HUES6 (cell line): ENCODE measurements around the gene PRR20C.
"Not testable (repeated sequence)": the region's sequence is repeated elsewhere in the genome, so short reads cannot be mapped to it uniquely, and the experiment has no call there.

Experiments used
- H3K27ac ChIP-seq: 2 replicates; pipeline ENCODE4 v1.7.0; 2013; ENCODE audit warnings: low read depth, mild to moderate bottlenecking, low read length, inconsistent platforms
- H3K27me3 ChIP-seq: 2 replicates; pipeline ENCODE4 v1.6.1; 2013; ENCODE audit warnings: low read length; ENCODE audit not compliant: control insufficient read depth, insufficient read depth
- H3K36me3 ChIP-seq: 2 replicates; pipeline ENCODE4 v1.6.1; 2013; ENCODE audit warnings: low read length; ENCODE audit not compliant: control insufficient read depth, insufficient read depth
- H3K4me1 ChIP-seq: 2 replicates; pipeline ENCODE4 v1.6.1; 2013; ENCODE audit warnings: low read length; ENCODE audit not compliant: control insufficient read depth, insufficient read depth
- H3K4me3 ChIP-seq: 2 replicates; pipeline ENCODE4 v1.5.1; 2013; ENCODE audit warnings: low read depth, low read length
- H3K9ac ChIP-seq: one replicate; pipeline ENCODE4 v1.6.1; 2013; ENCODE audit warnings: mild to moderate bottlenecking, low read length
- H3K9me3 ChIP-seq: 2 replicates; pipeline ENCODE4 v1.6.1; 2013; ENCODE audit warnings: low read depth, low read length; ENCODE audit not compliant: control insufficient read depth, insufficient read depth

PRR20C gene

DNA sequence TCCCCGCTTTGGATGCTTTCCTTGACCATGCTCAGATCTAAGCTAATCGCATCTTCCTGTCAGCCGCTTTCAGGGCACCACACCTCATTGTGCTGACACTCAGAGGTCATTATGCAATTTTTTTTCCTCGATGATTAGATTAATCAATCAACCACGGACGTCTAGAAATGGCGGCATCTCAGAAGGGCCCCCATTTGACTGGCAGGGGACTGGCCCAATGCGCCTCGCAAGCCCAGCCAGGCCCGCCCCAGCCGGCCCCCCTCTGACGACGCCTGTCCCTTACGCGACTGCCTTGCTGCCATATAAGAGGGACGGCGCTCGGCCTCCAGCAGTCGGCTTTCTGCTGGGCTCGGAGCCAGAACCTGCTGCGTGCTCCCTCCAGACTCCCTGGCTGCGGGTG, 6.5 kb downstream of the PRR20C start, which contains the start of gene PRR20D:
Gene PRR20D (plus strand): TSS at position 301 of the 400 bp plus-strand sequence. CDS start 387 bp downstream, outside the sequence.
- not testable (repeated sequence) for H3K4me1 ChIP-seq, H3K36me3 ChIP-seq, H3K4me3 ChIP-seq, H3K9me3 ChIP-seq, H3K27me3 ChIP-seq, H3K9ac ChIP-seq, H3K27ac ChIP-seq

DNA sequence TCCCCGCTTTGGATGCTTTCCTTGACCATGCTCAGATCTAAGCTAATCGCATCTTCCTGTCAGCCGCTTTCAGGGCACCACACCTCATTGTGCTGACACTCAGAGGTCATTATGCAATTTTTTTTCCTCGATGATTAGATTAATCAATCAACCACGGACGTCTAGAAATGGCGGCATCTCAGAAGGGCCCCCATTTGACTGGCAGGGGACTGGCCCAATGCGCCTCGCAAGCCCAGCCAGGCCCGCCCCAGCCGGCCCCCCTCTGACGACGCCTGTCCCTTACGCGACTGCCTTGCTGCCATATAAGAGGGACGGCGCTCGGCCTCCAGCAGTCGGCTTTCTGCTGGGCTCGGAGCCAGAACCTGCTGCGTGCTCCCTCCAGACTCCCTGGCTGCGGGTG, 13.0 kb downstream of the PRR20C start, which contains the start of gene PRR20E:
Gene PRR20E (plus strand): TSS at position 301 of the 400 bp plus-strand sequence. CDS start 387 bp downstream, outside the sequence.
- H3K4me1 ChIP-seq, H3K27me3 ChIP-seq, H3K4me3 ChIP-seq, H3K27ac ChIP-seq, H3K36me3 ChIP-seq, H3K9me3 ChIP-seq, H3K9ac ChIP-seq: not testable (repeated sequence)

DNA sequence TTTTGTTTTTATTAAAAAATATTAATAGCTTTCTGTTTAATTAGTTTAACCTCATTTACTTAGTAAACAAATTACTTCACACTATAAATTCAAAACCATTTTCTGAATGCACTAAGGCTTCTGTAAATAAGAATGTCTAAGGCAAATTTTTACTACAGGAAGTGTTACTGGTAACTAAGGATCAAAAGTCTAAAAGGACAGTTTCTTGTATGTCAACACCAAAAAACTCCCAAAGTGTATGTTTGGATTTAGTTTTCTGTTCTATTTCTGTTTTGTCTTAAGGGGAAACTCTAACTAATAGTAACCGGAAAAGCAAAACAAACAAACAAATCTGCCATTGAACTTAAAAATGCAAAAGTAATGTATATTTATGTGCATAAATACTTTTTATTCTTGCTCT, 37.8 kb downstream of the PRR20C start:
- Histone ChIP-seq H3K36me3 (no peaks in the 10 kb centered on the region), H3K9me3 (no peaks in the 10 kb centered on the region), H3K4me1 (no peaks in the 10 kb centered on the region), H3K27ac (no peak overlapping the region), H3K4me3 (no peak overlapping the region), H3K27me3 (no peaks in the 10 kb centered on the region), H3K9ac (no peak overlapping the region)
